Activated T-helper 1 cell treated with anti-CD3 and anti-CD28 coated beads, Interleukin-2, amount 50 U/mL, for 16 hours (primary cell): Measurements from ENCODE around the gene RPS8.
"Not testable (repeated sequence)": the region's sequence is repeated elsewhere in the genome, so short reads cannot be mapped to it uniquely, and the experiment has no call there.

ENCODE experiments used
- DNase-seq, 2 donors: peaks; one replicate each; pipeline ENCODE4 v3.0.0-alpha.2; 2020; ENCODE audit warnings: low read depth in 1 of 2, low spot score in 1 of 2

The RPS8 gene

GRCh38 chr1:44775078-44775929 lies at the start of gene RPS8:
TSS of gene RPS8 (plus strand) at chr1:44775540. CDS start at chr1:44775597, 57 bp downstream.
- DNase-seq: peak; percentile 76 to 81

- DNase-seq: peak; percentile 87 to 90
Measured at GRCh38 chr1:44730741-44731512, 44.4 kb upstream of the RPS8 start, which contains the start of gene RNU5D-1. TSS of gene RNU5D-1 (minus strand) at chr1:44731170.

- no peak for DNase-seq
Measured at GRCh38 chr1:44733365-44733764, 42.0 kb upstream of the RPS8 start.

- DNase-seq: no peak
Measured at GRCh38 chr1:44733784-44734183, 41.6 kb upstream of the RPS8 start.

- DNase-seq: no peak
Measured at GRCh38 chr1:44735992-44736391, 39.3 kb upstream of the RPS8 start.

- DNase-seq: not testable (repeated sequence)
Measured at GRCh38 chr1:44738953-44739306, 36.4 kb upstream of the RPS8 start.

GRCh38 chr1:44739307-44740178 lies 35.8 kb upstream of the RPS8 start, which contains the start of gene KIF2C:
TSS of gene KIF2C (plus strand) at chr1:44739837. CDS start at chr1:44739933, 96 bp downstream.
- peak; percentile 93 to 94 for DNase-seq

- no peak for DNase-seq
Measured at GRCh38 chr1:44740179-44740617, 35.1 kb upstream of the RPS8 start.

GRCh38 chr1:44743211-44743610 lies 32.1 kb upstream of the RPS8 start:
- no peak for DNase-seq

GRCh38 chr1:44747878-44748277 lies 27.5 kb upstream of the RPS8 start:
- no peak for DNase-seq

- no peak for DNase-seq
Measured at GRCh38 chr1:44757420-44757819, 17.9 kb upstream of the RPS8 start.

- no peak for DNase-seq
Measured at GRCh38 chr1:44759077-44759476, 16.3 kb upstream of the RPS8 start.

- DNase-seq: no peak
Measured at GRCh38 chr1:44760876-44761275, 14.5 kb upstream of the RPS8 start.

- not testable (repeated sequence) for DNase-seq
Measured at GRCh38 chr1:44766421-44766820, 8.9 kb upstream of the RPS8 start.

- peak in 1 of 2 donors; percentile 23 for DNase-seq
Measured at GRCh38 chr1:44775930-44776729, 790 bp downstream of the RPS8 start.

- no peak for DNase-seq
Measured at GRCh38 chr1:44776730-44777068, 1.4 kb downstream of the RPS8 start.

GRCh38 chr1:44777547-44777946 lies 2.2 kb downstream of the RPS8 start:
- no peak for DNase-seq

- DNase-seq: no peak
Measured at GRCh38 chr1:44777969-44778635, 2.8 kb downstream of the RPS8 start.

- DNase-seq: no peak
Measured at GRCh38 chr1:44778705-44779576, 3.6 kb downstream of the RPS8 start.
